ENCODE data around the gene PLPP3. TPM values are rescaled to one million over a fixed set of nuclear protein-coding genes. Genes with fewer than 3 reads are reported as not detected.

PLPP3 gene
- total RNA-seq, 1 experiment from 2014 or later: 3.4 TPM

- H2AFZ ChIP-seq (ENCODE audit: low read depth, low read length, poor library complexity, severe bottlenecking): no peak overlapping the region
- CTCF ChIA-PET: no interaction called here
- no peaks in the 10 kb centered on the region for H3K27me3 ChIP-seq (ENCODE audit: insufficient read depth, low read length)
- POLR2A ChIA-PET: no interaction called here
- intact Hi-C loops (cut with micrococcal nuclease): no loop called here
- no peak overlapping the region for H3K9ac ChIP-seq (ENCODE audit: low read length)
- RAD21 ChIA-PET (ENCODE audit: low non-redundant PET in 1 of 2, low total read pairs in 2 of 2, uncharacterized antibody in 2 of 2, unreplicated experiment in 2 of 2): no interaction called here
- no peak overlapping the region for H3K4me2 ChIP-seq (ENCODE audit: low read length)
- H3K4me3 ChIP-seq (replicated peaks in 1 of 2; ENCODE audit: low read depth in 1 of 2, low read length in 2 of 2): no peak overlapping the region
- no peaks in the 10 kb centered on the region for H4K20me1 ChIP-seq (ENCODE audit: insufficient read depth)
- TF ChIP-seq CBX3 (IDR thresholded peaks at IDR 0.05; ENCODE audit: low read depth): no peak
- no peak for TF ChIP-seq POLR2AphosphoS5 (IDR thresholded peaks at IDR 0.05; ENCODE audit: low read depth, low read length)
- no peak for TF ChIP-seq ATF3 (IDR thresholded peaks at IDR 0.05)
- TF ChIP-seq TCF7L2 (IDR thresholded peaks at IDR 0.05; ENCODE audit: borderline replicate concordance, extremely low read depth, insufficient read depth, insufficient read length): no peak
- TF ChIP-seq EZH2 (IDR thresholded peaks at IDR 0.05): no peak
- no peak for TF ChIP-seq POLR2A (IDR thresholded peaks at IDR 0.05; ENCODE audit: borderline replicate concordance, extremely low read depth, insufficient read depth, insufficient read length)
- no peak for TF ChIP-seq SP1 (IDR thresholded peaks at IDR 0.05; ENCODE audit: low read depth)
- no peak for TF ChIP-seq ZNF274 (IDR thresholded peaks at IDR 0.05; ENCODE audit: low read depth, low read length)
- no peak for TF ChIP-seq SIN3A (IDR thresholded peaks at IDR 0.05; ENCODE audit: low read depth)
- TF ChIP-seq CTCF (IDR thresholded peaks at IDR 0.05 in 2 of 3, conservative IDR thresholded peaks at IDR 0.05 in 1 of 3; ENCODE audit: borderline replicate concordance in 1 of 3, insufficient read depth in 1 of 3, low read depth in 2 of 3, low read length in 2 of 3): no peak
- TF ChIP-seq MAX (IDR thresholded peaks at IDR 0.05): no peak
- no peak for TF ChIP-seq ELF1 (IDR thresholded peaks at IDR 0.05; ENCODE audit: borderline replicate concordance, low read depth)
- no peaks in the 10 kb centered on the region for H3K79me2 ChIP-seq (ENCODE audit: insufficient read depth, low read length)
- no peak for ATAC-seq
- DNase-seq (ENCODE audit: low read depth, low spot score): no peak
- BruUV-seq (replicated peaks): no TSS peak
- H3K36me3 ChIP-seq (ENCODE audit: control insufficient read depth in 1 of 2, insufficient read depth in 2 of 2, low read length in 2 of 2): no peaks in the 10 kb centered on the region
- no peak overlapping the region for H3K27ac ChIP-seq (ENCODE audit: low read depth, low read length)
- H3K9me2 ChIP-seq (ENCODE audit: insufficient read depth): no peaks in the 10 kb centered on the region
- H3K9me3 ChIP-seq (ENCODE audit: control insufficient read depth in 1 of 2, insufficient read depth in 1 of 2, low read depth in 1 of 2, low read length in 2 of 2): no peaks in the 10 kb centered on the region
- no peaks in the 10 kb centered on the region for H3K4me1 ChIP-seq (ENCODE audit: control insufficient read depth in 1 of 2, insufficient read depth in 2 of 2, low read length in 2 of 2)
Measured at GRCh38 chr1:56553046-56553445, 26.3 kb downstream of the PLPP3 start.
